H1 (cell line): ENCODE measurements around the gene POU3F1. TPM values are rescaled to one million over a fixed set of nuclear protein-coding genes. Genes with fewer than 3 reads are reported as not detected.

Experiments used
- ATF3 ChIP-seq: IDR thresholded peaks from 2 replicates; pipeline ENCODE4 v1.6.1; 2011; ENCODE audit warnings: low read depth, mild to moderate bottlenecking, low read length; ENCODE audit not compliant: insufficient read depth
- GTF2F1 ChIP-seq: IDR thresholded peaks from 2 replicates; pipeline ENCODE4 v1.6.1; 2012; ENCODE audit warnings: low read depth, low read length, improper control_type of control experiment, borderline replicate concordance
- NRF1 ChIP-seq: IDR thresholded peaks from 2 replicates; pipeline ENCODE4 v1.6.1; 2011; ENCODE audit warnings: mild to moderate bottlenecking, low read depth, low read length, improper control_type of control experiment
- POLR2A ChIP-seq, 2 experiments: IDR thresholded peaks; 1 replicate in 1 of 2; 2 replicates in 1 of 2; pipeline ENCODE4 v1.6.1; 2011; ENCODE audit warnings: low read depth in 2 of 2, low read length in 2 of 2, mild to moderate bottlenecking in 2 of 2; ENCODE audit errors: control extremely low read depth in 1 of 2
- SRF ChIP-seq: IDR thresholded peaks from 2 replicates; pipeline ENCODE4 v1.6.1; 2011; ENCODE audit warnings: mild to moderate bottlenecking, low read depth, low read length, moderate library complexity
- TAF1 ChIP-seq: IDR thresholded peaks from 2 replicates; pipeline ENCODE4 v1.6.1; 2011; ENCODE audit warnings: mild to moderate bottlenecking, low read depth, low read length
- TBP ChIP-seq: IDR thresholded peaks from 2 replicates; pipeline ENCODE4 v1.6.1; 2011; ENCODE audit warnings: low read depth, low read length, improper control_type of control experiment
- polyA plus RNA-seq, 7 experiments: library from polyadenylated mRNA; depleted of rRNA in 3 of 7; stranded (reverse) in 5 of 7; unstranded in 2 of 7; fragments of >200 nt in 5 of 7; fragments of 200-250 nt in 2 of 7; gene quantifications; 1 replicate in 5 of 7; 2 replicates in 1 of 7; 4 replicates in 1 of 7; pipeline versions ENCODE4 v1.2.1 to v1.2.3, GENCODE V29; 2011 to 2013; ENCODE audit warnings: missing spikeins in 2 of 7, mixed read lengths in 2 of 7
- total RNA-seq: library from RNA; stranded (reverse); fragmentation: NEBNext Ultra II Directional; extraction: Animal tissue kit (Norgen Biotek cat#: 25700); gene quantifications from 2 replicates; pipeline ENCODE4 v1.2.1, GENCODE V29; 2021
- TF ChIP-seq, protein P1 (sequence below): fragments of 300-600 bp; sonication (generic); IDR thresholded peaks from 2 replicates; pipeline ENCODE4 v1.7.1; 2012; ENCODE audit warnings: low read length, moderate library complexity, mild to moderate bottlenecking, inconsistent platforms; ENCODE audit not compliant: insufficient replicate concordance

Gene POU3F1
- total and polyA plus RNA-seq, 2 of the 8 experiments (the other 6 are each of a cell fraction or from before 2014, with no cell fraction given) = 4.2 to 10.8 TPM

DNA sequence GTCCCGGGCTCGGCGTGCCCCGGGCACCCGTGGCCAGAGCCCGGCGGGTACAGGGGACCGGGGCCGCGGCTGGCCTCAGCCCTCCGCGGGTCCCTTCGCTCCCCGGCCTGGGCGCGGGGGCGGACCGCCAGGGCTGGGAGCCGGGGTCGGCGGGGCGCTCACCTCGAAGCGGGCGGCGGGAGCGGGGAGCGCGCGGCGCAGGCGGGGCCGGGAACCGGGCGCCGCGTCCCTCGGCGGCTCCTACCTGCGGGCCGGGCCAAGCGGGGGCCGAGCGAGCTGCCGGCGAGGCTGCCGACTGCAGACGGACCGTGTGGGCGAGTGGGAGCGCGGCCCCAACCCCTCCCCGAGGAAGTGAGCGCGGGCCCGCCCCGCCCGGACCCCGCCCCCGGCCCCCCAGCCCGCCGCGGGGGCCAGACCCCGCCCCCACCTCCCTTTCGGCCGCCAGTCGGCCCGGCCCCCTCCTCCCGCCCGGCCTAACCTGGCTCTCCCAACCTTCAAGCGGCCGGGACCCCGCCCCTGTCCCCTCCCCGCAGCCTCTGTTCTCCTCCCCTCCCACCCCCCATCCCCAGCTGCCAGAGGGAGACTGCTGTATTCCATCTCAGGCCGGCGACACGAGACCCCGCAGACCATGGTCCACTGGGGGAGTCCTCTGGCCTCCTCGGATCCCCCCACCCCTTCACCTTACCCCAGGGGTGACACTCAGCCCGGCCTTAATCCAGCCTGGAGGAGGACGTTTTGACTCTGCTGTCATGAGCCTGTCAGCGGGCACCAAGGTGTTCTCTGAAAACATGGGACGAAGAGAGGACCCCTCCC, 41.2 kb downstream of the POU3F1 start, which contains the start of gene FHL3 (continued):
- no peak for TF ChIP-seq ATF3
- no peak for TF ChIP-seq NRF1
- TF ChIP-seq TBP = no peak
- no peak for TF ChIP-seq GTF2F1
- TF ChIP-seq, protein P1, sequence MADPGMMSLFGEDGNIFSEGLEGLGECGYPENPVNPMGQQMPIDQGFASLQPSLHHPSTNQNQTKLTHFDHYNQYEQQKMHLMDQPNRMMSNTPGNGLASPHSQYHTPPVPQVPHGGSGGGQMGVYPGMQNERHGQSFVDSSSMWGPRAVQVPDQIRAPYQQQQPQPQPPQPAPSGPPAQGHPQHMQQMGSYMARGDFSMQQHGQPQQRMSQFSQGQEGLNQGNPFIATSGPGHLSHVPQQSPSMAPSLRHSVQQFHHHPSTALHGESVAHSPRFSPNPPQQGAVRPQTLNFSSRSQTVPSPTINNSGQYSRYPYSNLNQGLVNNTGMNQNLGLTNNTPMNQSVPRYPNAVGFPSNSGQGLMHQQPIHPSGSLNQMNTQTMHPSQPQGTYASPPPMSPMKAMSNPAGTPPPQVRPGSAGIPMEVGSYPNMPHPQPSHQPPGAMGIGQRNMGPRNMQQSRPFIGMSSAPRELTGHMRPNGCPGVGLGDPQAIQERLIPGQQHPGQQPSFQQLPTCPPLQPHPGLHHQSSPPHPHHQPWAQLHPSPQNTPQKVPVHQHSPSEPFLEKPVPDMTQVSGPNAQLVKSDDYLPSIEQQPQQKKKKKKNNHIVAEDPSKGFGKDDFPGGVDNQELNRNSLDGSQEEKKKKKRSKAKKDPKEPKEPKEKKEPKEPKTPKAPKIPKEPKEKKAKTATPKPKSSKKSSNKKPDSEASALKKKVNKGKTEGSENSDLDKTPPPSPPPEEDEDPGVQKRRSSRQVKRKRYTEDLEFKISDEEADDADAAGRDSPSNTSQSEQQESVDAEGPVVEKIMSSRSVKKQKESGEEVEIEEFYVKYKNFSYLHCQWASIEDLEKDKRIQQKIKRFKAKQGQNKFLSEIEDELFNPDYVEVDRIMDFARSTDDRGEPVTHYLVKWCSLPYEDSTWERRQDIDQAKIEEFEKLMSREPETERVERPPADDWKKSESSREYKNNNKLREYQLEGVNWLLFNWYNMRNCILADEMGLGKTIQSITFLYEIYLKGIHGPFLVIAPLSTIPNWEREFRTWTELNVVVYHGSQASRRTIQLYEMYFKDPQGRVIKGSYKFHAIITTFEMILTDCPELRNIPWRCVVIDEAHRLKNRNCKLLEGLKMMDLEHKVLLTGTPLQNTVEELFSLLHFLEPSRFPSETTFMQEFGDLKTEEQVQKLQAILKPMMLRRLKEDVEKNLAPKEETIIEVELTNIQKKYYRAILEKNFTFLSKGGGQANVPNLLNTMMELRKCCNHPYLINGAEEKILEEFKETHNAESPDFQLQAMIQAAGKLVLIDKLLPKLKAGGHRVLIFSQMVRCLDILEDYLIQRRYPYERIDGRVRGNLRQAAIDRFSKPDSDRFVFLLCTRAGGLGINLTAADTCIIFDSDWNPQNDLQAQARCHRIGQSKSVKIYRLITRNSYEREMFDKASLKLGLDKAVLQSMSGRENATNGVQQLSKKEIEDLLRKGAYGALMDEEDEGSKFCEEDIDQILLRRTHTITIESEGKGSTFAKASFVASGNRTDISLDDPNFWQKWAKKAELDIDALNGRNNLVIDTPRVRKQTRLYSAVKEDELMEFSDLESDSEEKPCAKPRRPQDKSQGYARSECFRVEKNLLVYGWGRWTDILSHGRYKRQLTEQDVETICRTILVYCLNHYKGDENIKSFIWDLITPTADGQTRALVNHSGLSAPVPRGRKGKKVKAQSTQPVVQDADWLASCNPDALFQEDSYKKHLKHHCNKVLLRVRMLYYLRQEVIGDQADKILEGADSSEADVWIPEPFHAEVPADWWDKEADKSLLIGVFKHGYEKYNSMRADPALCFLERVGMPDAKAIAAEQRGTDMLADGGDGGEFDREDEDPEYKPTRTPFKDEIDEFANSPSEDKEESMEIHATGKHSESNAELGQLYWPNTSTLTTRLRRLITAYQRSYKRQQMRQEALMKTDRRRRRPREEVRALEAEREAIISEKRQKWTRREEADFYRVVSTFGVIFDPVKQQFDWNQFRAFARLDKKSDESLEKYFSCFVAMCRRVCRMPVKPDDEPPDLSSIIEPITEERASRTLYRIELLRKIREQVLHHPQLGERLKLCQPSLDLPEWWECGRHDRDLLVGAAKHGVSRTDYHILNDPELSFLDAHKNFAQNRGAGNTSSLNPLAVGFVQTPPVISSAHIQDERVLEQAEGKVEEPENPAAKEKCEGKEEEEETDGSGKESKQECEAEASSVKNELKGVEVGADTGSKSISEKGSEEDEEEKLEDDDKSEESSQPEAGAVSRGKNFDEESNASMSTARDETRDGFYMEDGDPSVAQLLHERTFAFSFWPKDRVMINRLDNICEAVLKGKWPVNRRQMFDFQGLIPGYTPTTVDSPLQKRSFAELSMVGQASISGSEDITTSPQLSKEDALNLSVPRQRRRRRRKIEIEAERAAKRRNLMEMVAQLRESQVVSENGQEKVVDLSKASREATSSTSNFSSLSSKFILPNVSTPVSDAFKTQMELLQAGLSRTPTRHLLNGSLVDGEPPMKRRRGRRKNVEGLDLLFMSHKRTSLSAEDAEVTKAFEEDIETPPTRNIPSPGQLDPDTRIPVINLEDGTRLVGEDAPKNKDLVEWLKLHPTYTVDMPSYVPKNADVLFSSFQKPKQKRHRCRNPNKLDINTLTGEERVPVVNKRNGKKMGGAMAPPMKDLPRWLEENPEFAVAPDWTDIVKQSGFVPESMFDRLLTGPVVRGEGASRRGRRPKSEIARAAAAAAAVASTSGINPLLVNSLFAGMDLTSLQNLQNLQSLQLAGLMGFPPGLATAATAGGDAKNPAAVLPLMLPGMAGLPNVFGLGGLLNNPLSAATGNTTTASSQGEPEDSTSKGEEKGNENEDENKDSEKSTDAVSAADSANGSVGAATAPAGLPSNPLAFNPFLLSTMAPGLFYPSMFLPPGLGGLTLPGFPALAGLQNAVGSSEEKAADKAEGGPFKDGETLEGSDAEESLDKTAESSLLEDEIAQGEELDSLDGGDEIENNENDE = no peak
- TF ChIP-seq SRF = no peak
- peak; percentile 72 for TF ChIP-seq TAF1
- peak in 1 of 2 experiments; percentile 44; a peak in 1 of 3 replicates for TF ChIP-seq POLR2A (IDR thresholded peaks at IDR 0.05; ENCODE audit: control extremely low read depth in 1 of 2, low read depth in 2 of 2, low read length in 2 of 2)
